GM19025 (cell line): Measurements from ENCODE around the gene CCDC9.

Source experiments
- ATAC-seq: cut with Tn5 transposase; IDR thresholded peaks from one replicate; pipeline ENCODE4 v1.9.1; 2021; ENCODE audit warnings: mild to moderate bottlenecking, low read depth, moderate library complexity; ENCODE audit not compliant: unreplicated experiment

CCDC9 gene

GRCh38 chr19:47255879-47256692, at the start of gene CCDC9:
CCDC9 (plus strand) TSS chr19:47256525; CDS start chr19:47258401, 1,876 bp downstream.
- peak; percentile 46 for ATAC-seq

- ATAC-seq: no peak
Measured at GRCh38 chr19:47209319-47210179, 46.8 kb upstream of the CCDC9 start.

GRCh38 chr19:47210180-47210490, 46.2 kb upstream of the CCDC9 start:
- ATAC-seq: no peak

GRCh38 chr19:47210689-47211316, 45.5 kb upstream of the CCDC9 start:
- no peak for ATAC-seq

DNA sequence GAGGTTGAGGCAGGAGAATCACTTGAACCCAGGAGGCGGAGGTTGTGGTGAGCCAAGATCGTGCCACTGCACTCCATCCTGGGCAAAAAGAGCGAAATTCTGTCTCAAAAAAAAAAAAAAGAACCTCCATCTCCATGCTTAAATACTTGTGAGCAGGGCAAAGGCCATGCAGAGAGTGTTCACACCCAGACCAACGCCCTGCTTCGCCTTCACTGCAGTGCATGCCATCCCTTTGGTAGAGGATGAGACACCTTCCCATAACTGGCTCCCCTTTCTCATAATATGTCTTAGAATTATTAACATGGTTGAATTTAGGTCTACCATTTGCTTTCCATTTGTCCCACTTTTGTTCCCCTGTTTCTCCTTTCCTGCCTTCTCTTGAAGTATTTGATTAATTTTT, 40.7 kb upstream of the CCDC9 start:
- ATAC-seq: no peak

GRCh38 chr19:47221080-47221841, 35.1 kb upstream of the CCDC9 start:
- no peak for ATAC-seq

DNA sequence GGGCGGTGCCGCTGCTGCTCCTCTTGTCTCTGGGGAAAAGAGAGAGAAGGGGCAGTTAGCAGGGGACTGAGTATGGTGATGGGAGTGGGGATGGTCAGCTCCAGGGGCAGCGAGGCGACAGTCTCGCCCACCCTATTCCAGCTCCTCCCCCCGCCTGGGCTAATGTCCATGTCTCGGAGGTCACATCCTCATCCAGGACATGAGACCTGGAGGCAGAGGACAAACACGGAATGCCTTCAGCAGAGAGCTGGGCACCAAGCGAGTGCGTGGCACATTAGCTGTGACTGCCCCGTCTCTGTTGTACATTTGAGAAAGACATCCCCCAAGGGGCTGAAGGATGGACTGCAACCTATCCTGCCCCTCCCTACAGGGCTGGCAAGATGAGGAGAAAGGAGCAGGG, 34.4 kb upstream of the CCDC9 start:
- ATAC-seq: no peak

DNA sequence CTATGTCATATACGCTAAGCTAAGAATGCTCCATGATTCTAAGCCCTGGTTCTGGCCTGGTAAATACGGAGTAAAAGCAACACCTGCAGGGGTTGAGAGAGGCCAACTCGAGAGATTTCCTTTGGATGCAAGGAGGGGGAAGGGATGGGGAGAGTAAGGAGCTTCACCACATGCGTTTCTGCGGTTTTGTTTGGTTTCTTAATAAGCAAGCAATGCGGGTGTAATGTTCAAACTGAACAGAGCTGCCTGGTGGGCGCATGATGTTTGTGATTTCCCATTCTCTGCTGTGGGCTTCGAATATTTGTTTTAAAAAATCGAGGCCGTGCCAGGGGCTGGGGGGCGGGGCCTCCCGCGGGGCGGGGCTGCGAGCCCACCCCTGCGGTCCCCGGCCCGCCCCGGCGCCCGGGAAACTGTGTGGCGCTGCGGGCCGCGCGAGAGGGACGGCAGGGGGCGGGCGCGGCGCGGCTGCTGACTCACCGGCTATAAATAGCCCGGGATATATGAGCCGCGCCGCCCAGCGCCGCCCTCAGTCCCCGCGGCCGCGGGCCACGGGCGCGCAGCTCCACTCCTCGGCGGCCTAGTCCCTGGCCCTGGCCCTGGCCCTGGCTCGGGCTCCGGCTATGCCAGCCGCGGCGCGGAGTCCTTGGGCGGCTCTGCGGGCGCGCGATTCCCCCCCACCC, 30.4 kb upstream of the CCDC9 start:
- ATAC-seq: peak; percentile 42

- ATAC-seq: no peak
Measured at GRCh38 chr19:47226426-47227351, 29.6 kb upstream of the CCDC9 start.

DNA sequence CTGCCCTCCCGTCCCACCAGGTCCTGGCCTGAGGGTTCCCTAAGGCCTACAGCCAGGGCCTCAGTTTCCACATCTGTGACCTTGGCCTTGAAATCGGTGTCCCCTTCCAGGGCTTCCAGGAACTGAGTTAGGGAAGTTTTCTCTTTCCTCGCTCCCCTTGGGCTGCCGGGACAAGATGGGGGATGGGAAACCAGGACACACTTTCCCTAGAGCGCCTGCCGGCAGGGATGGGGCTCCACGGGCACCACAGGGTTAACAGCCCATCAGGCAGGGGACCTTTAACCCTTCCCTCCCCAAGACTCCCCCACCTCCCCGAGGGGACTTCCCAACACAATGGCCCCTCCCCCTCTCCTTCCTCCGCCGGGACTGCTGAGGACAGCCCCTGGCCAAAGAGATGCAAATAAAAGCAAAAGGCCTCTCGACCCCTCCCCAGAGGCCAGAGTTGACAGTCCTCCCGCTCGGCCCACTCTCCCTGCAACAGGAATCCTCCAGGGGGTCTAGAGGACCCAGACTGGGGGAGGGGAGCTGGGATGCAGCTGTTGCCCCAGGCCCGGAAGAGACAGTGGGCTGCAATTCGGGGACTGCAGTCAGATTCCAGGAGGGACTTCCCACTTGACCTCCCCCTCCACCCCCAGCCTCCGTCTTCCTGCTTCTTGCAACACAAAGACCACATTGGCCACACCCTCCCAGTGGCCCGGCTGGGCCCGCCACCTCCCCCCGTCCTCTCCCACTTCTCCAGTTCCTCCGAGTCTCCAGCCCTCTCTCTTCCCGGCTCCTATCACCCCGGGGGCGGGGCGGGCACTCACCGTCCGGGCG, 28.8 kb upstream of the CCDC9 start:
- no peak for ATAC-seq

DNA sequence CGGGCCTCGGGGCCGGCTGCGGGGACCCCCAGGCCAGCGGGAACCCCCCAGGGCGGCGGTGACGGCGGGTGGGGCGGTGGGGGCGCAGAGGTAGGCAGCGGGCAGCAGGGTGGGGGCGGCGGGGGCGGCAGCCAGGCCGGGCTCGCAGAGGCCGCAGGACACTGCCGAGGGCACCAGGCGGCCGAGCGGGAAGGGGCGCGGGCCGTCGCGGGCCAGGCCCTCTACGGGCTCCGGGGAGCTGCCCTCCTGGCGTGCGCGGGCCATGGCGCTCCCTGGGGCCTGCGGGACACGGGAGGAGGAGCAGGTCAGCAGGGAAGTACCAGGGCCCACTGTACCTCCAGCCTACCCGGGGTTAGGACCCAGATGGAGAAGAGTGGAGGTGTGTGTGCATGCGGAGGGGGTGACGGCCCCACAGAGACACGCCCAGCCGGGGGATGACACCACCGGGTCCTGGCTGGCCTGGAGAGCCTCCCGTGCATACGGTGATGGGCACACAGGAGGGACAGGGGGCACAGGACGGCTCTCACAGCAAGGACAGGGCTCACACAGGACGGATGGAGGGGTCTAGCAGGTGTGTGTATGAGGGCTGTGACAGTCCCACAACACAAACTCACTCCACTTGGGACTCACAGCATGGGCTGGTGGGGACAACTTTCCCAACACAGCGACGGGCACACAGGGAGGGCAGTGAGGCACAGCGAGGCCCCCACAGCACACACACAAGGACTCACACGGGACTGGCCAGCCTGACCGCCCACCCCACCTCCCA, 28.0 kb upstream of the CCDC9 start:
- ATAC-seq: no peak

- ATAC-seq: no peak
Measured at GRCh38 chr19:47228937-47229675, 27.2 kb upstream of the CCDC9 start.

GRCh38 chr19:47229676-47230053, 26.7 kb upstream of the CCDC9 start:
- no peak for ATAC-seq

GRCh38 chr19:47230054-47230920, 26.0 kb upstream of the CCDC9 start:
- peak; percentile 11 for ATAC-seq

DNA sequence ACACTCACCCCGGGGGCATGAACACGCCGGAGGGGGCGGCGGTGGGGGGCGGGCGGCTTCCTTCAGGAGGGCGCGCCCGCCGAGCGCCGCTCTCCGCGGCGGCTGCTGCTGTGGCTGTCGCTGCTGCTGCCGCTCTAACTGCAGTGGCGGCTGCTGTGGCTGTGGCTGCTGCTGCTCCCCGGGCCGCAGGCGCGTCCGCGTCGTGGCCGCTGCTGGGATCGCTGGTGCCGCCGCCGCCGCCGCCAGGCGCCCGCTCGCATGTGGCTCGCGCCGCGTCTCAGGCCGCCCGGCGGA, 25.5 kb upstream of the CCDC9 start, which contains the start of gene BBC3:
Gene BBC3 (minus strand): TSS at position 279 of the 294 bp plus-strand sequence. CDS start 2,768 bp downstream, outside the sequence.
- no peak for ATAC-seq
